ENCODE measurements around the gene TSC22D4. TPM values are rescaled to one million over a fixed set of nuclear protein-coding genes. Genes with fewer than 3 reads are reported as not detected.
A peak's percentile ranks its signal among the peaks of the same experiment; 100 is the strongest.

TSC22D4 gene
- total RNA-seq, 1 donor = 18.5 TPM

GRCh38 chr7:100465702-100466311, 13.2 kb downstream of the TSC22D4 start:
- peaks cover 8% of the 10 kb centered on the region for H4K20me1 ChIP-seq (ENCODE audit: insufficient read depth, low read length)
- DNase-seq (ENCODE audit: insufficient read length, low spot score, missing footprints) = peak; percentile 99
- H3K4me3 ChIP-seq (ENCODE audit: insufficient read depth, low read length) = no peak overlapping the region
- peaks cover 5% of the 10 kb centered on the region for H3K36me3 ChIP-seq (ENCODE audit: insufficient read depth, low read length)
- TF ChIP-seq CTCF (IDR thresholded peaks at IDR 0.05; ENCODE audit: extremely low read depth, low read depth, low read length) = peak; percentile 65
- peak overlapping the region; percentile 24 for H3K4me2 ChIP-seq (ENCODE audit: insufficient read depth, low read length)
- H2AFZ ChIP-seq (ENCODE audit: low read length) = no peak overlapping the region
- no peaks in the 10 kb centered on the region for H3K4me1 ChIP-seq (ENCODE audit: insufficient read depth, low read length)
- H3K27ac ChIP-seq (ENCODE audit: low read depth, low read length) = no peak overlapping the region
- peaks cover 9% of the 10 kb centered on the region for H3K79me2 ChIP-seq (ENCODE audit: insufficient read depth, low read length)
- H3K27me3 ChIP-seq (ENCODE audit: insufficient read depth, low read length) = no peaks in the 10 kb centered on the region
- H3K9me3 ChIP-seq (ENCODE audit: low read depth, low read length) = no peaks in the 10 kb centered on the region

- H3K4me1 ChIP-seq (ENCODE audit: insufficient read depth, low read length) = no peaks in the 10 kb centered on the region
- H3K4me2 ChIP-seq (ENCODE audit: insufficient read depth, low read length) = peak overlapping the region; percentile 24
- H4K20me1 ChIP-seq (ENCODE audit: insufficient read depth, low read length) = peaks cover 8% of the 10 kb centered on the region
- H3K9me3 ChIP-seq (ENCODE audit: low read depth, low read length) = no peaks in the 10 kb centered on the region
- H3K27me3 ChIP-seq (ENCODE audit: insufficient read depth, low read length) = no peaks in the 10 kb centered on the region
- DNase-seq (ENCODE audit: insufficient read length, low spot score, missing footprints) = no peak
- H2AFZ ChIP-seq (ENCODE audit: low read length) = no peak overlapping the region
- H3K4me3 ChIP-seq (ENCODE audit: insufficient read depth, low read length) = no peak overlapping the region
- H3K27ac ChIP-seq (ENCODE audit: low read depth, low read length) = no peak overlapping the region
- H3K36me3 ChIP-seq (ENCODE audit: insufficient read depth, low read length) = peaks cover 5% of the 10 kb centered on the region
- no peak for TF ChIP-seq CTCF (IDR thresholded peaks at IDR 0.05; ENCODE audit: extremely low read depth, low read depth, low read length)
- peaks cover 8% of the 10 kb centered on the region for H3K79me2 ChIP-seq (ENCODE audit: insufficient read depth, low read length)
Measured at GRCh38 chr7:100465299-100465698, 13.7 kb downstream of the TSC22D4 start.

GRCh38 chr7:100464791-100465190, 14.2 kb downstream of the TSC22D4 start:
- no peak for TF ChIP-seq CTCF (IDR thresholded peaks at IDR 0.05; ENCODE audit: extremely low read depth, low read depth, low read length)
- peaks cover 5% of the 10 kb centered on the region for H3K36me3 ChIP-seq (ENCODE audit: insufficient read depth, low read length)
- H4K20me1 ChIP-seq (ENCODE audit: insufficient read depth, low read length) = peaks cover 8% of the 10 kb centered on the region
- peaks cover 8% of the 10 kb centered on the region for H3K79me2 ChIP-seq (ENCODE audit: insufficient read depth, low read length)
- no peak overlapping the region for H2AFZ ChIP-seq (ENCODE audit: low read length)
- no peaks in the 10 kb centered on the region for H3K9me3 ChIP-seq (ENCODE audit: low read depth, low read length)
- no peak overlapping the region for H3K4me2 ChIP-seq (ENCODE audit: insufficient read depth, low read length)
- H3K4me1 ChIP-seq (ENCODE audit: insufficient read depth, low read length) = no peaks in the 10 kb centered on the region
- no peak for DNase-seq (ENCODE audit: insufficient read length, low spot score, missing footprints)
- H3K27ac ChIP-seq (ENCODE audit: low read depth, low read length) = no peak overlapping the region
- no peak overlapping the region for H3K4me3 ChIP-seq (ENCODE audit: insufficient read depth, low read length)
- H3K27me3 ChIP-seq (ENCODE audit: insufficient read depth, low read length) = no peaks in the 10 kb centered on the region

GRCh38 chr7:100464210-100464660, 14.8 kb downstream of the TSC22D4 start, which contains the start of gene SPACDR:
Gene SPACDR (minus strand): TSS chr7:100464260. CDS start chr7:100464025, 235 bp downstream.
- Histone ChIP-seq H3K4me2 (ENCODE audit: insufficient read depth, low read length) (no peak within 1 kb of the TSS), H3K4me1 (ENCODE audit: insufficient read depth, low read length) (no peaks in the 10 kb centered on the region), H3K27ac (ENCODE audit: low read depth, low read length) (no peak within 1 kb of the TSS), H3K9me3 (ENCODE audit: low read depth, low read length) (no peaks in the 10 kb centered on the region), H3K27me3 (ENCODE audit: insufficient read depth, low read length) (no peaks in the 10 kb centered on the region), H4K20me1 (ENCODE audit: insufficient read depth, low read length) (peaks cover 2% of the 10 kb centered on the region), H3K79me2 (ENCODE audit: insufficient read depth, low read length) (peaks cover 4% of the 10 kb centered on the region), H3K36me3 (ENCODE audit: insufficient read depth, low read length) (peaks cover 5% of the 10 kb centered on the region), H3K4me3 (ENCODE audit: insufficient read depth, low read length) (no peak within 1 kb of the TSS), H2AFZ (ENCODE audit: low read length) (no peak within 1 kb of the TSS)
- no peak for TF ChIP-seq CTCF (IDR thresholded peaks at IDR 0.05; ENCODE audit: extremely low read depth, low read depth, low read length)
- DNase-seq (ENCODE audit: insufficient read length, low spot score, missing footprints) = peak; percentile 77
